Parathyroid adenoma (tissue), 2 donors: ENCODE measurements around the gene HSD11B1.

Experiments
- H2AFZ ChIP-seq: fragments of 300-600 bp; sonication (generic); one replicate; pipeline ENCODE4 v1.7.0; 2017; ENCODE audit warnings: antibody characterized with exemption, mild to moderate bottlenecking
- H3K27ac ChIP-seq: fragments of 300-600 bp; sonication (generic); one replicate; pipeline ENCODE4 v1.7.0; 2017
- H3K27me3 ChIP-seq: fragments of 300-600 bp; sonication (generic); one replicate; pipeline ENCODE4 v1.7.0; 2017; ENCODE audit warnings: low read length; ENCODE audit not compliant: control insufficient read depth, insufficient read depth
- H3K36me3 ChIP-seq: fragments of 300-600 bp; sonication (generic); one replicate; pipeline ENCODE4 v1.7.0; 2017; ENCODE audit warnings: low read length; ENCODE audit not compliant: control insufficient read depth, insufficient read depth
- H3K4me1 ChIP-seq: fragments of 300-600 bp; sonication (generic); one replicate; pipeline ENCODE4 v1.7.0; 2017; ENCODE audit warnings: control low read depth
- H3K4me2 ChIP-seq: fragments of 300-600 bp; sonication (generic); one replicate; pipeline ENCODE4 v1.7.0; 2017; ENCODE audit warnings: low read length
- H3K4me3 ChIP-seq: fragments of 300-600 bp; sonication (generic); one replicate; pipeline ENCODE4 v1.7.0; 2017; ENCODE audit warnings: low read depth, low read length
- H3K79me2 ChIP-seq: fragments of 300-600 bp; sonication (generic); one replicate; pipeline ENCODE4 v1.7.0; 2017; ENCODE audit warnings: control low read depth
- H3K9ac ChIP-seq: fragments of 300-600 bp; sonication (generic); one replicate; pipeline ENCODE4 v1.7.0; 2017; ENCODE audit warnings: mild to moderate bottlenecking
- H3K9me3 ChIP-seq: fragments of 300-600 bp; sonication (generic); one replicate; pipeline ENCODE4 v1.7.0; 2017; ENCODE audit warnings: low read length; ENCODE audit not compliant: control insufficient read depth
- CTCF ChIP-seq: fragments of 300-600 bp; sonication (generic); IDR thresholded peaks from one replicate; pipeline ENCODE4 v1.7.0; 2017; ENCODE audit warnings: antibody characterized with exemption, mild to moderate bottlenecking
- donor health status: primary hyperparathyroidism.

Gene HSD11B1

GRCh38 chr1:209755256-209755655, 50.6 kb downstream of the HSD11B1 start:
- Histone ChIP-seq H2AFZ (no peak overlapping the region), H3K9ac (no peak overlapping the region), H3K4me3 (no peak overlapping the region), H3K9me3 (no peaks in the 10 kb centered on the region), H3K79me2 (no peaks in the 10 kb centered on the region), H3K4me1 (no peaks in the 10 kb centered on the region), H3K27ac (no peak overlapping the region), H3K36me3 (no peaks in the 10 kb centered on the region), H3K4me2 (no peak overlapping the region), H3K27me3 (no peaks in the 10 kb centered on the region)
- no peak for TF ChIP-seq CTCF

- Histone ChIP-seq H3K4me3 (no peak within 1 kb of the TSS), H3K36me3 (no peaks in the 10 kb centered on the region), H3K9ac (no peak within 1 kb of the TSS), H2AFZ (no peak within 1 kb of the TSS), H3K27ac (no peak within 1 kb of the TSS), H3K79me2 (no peaks in the 10 kb centered on the region), H3K27me3 (no peaks in the 10 kb centered on the region), H3K9me3 (no peaks in the 10 kb centered on the region), H3K4me1 (no peaks in the 10 kb centered on the region), H3K4me2 (no peak within 1 kb of the TSS)
- no peak for TF ChIP-seq CTCF
Observed at GRCh38 chr1:209755926-209756614, 51.4 kb downstream of the HSD11B1 start, which contains the start of gene TRAF3IP3. TSS of gene TRAF3IP3 (plus strand) at chr1:209756053. CDS start at chr1:209760040, 3,987 bp downstream.

GRCh38 chr1:209756615-209757445, 52.2 kb downstream of the HSD11B1 start:
- H3K79me2 ChIP-seq = no peaks in the 10 kb centered on the region
- no peak overlapping the region for H3K27ac ChIP-seq
- no peak overlapping the region for H2AFZ ChIP-seq
- H3K4me1 ChIP-seq = no peaks in the 10 kb centered on the region
- no peaks in the 10 kb centered on the region for H3K27me3 ChIP-seq
- H3K9me3 ChIP-seq = no peaks in the 10 kb centered on the region
- no peaks in the 10 kb centered on the region for H3K36me3 ChIP-seq
- H3K4me3 ChIP-seq = no peak overlapping the region
- TF ChIP-seq CTCF = no peak
- no peak overlapping the region for H3K9ac ChIP-seq
- no peak overlapping the region for H3K4me2 ChIP-seq

GRCh38 chr1:209758400-209758799, 53.8 kb downstream of the HSD11B1 start:
- Histone ChIP-seq H3K4me1 (no peaks in the 10 kb centered on the region), H2AFZ (no peak overlapping the region), H3K9me3 (no peaks in the 10 kb centered on the region), H3K27me3 (no peaks in the 10 kb centered on the region), H3K4me2 (no peak overlapping the region), H3K27ac (no peak overlapping the region), H3K4me3 (no peak overlapping the region), H3K79me2 (no peaks in the 10 kb centered on the region), H3K36me3 (no peaks in the 10 kb centered on the region), H3K9ac (no peak overlapping the region)
- TF ChIP-seq CTCF = no peak
